Activated CD4-positive, CD25-positive, alpha-beta regulatory T cell treated with anti-CD3 and anti-CD28 coated beads, Interleukin-2, amount 50 U/mL, for 16 hours (primary cell): Measurements from ENCODE around the gene ERFL.
"Not testable (repeated sequence)": the region's sequence is repeated elsewhere in the genome, so short reads cannot be mapped to it uniquely, and the experiment has no call there.

Experiments
- DNase-seq: peaks from one replicate; pipeline ENCODE4 v3.0.0-alpha.2; 2020; ENCODE audit warnings: low read depth, low spot score

Gene ERFL

GRCh38 chr19:41877916-41878905 lies 50.0 kb downstream of the ERFL start:
- no peak for DNase-seq

- DNase-seq = no peak
Observed at GRCh38 chr19:41876847-41877832, 51.1 kb downstream of the ERFL start, which contains the start of gene CD79A. Gene CD79A, plus strand, starts transcription at chr19:41877279. Its CDS starts 26 bp downstream, at chr19:41877305.

GRCh38 chr19:41875973-41876372 lies 52.3 kb downstream of the ERFL start:
- DNase-seq = not testable (repeated sequence)

- no peak for DNase-seq
Observed at GRCh38 chr19:41872775-41873647, 55.2 kb downstream of the ERFL start.

- no peak for DNase-seq
Observed at GRCh38 chr19:41872384-41872774, 55.9 kb downstream of the ERFL start.

GRCh38 chr19:41871573-41872383 lies 56.5 kb downstream of the ERFL start:
- DNase-seq = no peak

GRCh38 chr19:41870401-41870873 lies 57.8 kb downstream of the ERFL start:
- no peak for DNase-seq

- DNase-seq = no peak
Observed at GRCh38 chr19:41869374-41869955, 58.8 kb downstream of the ERFL start.

GRCh38 chr19:41868989-41869300 lies 59.3 kb downstream of the ERFL start:
- no peak for DNase-seq

- DNase-seq = no peak
Observed at GRCh38 chr19:41868120-41868988, 59.9 kb downstream of the ERFL start.

GRCh38 chr19:41866284-41866683 lies 62.0 kb downstream of the ERFL start:
- no peak for DNase-seq

GRCh38 chr19:41864374-41864773 lies 63.9 kb downstream of the ERFL start:
- no peak for DNase-seq

- no peak for DNase-seq
Observed at GRCh38 chr19:41863209-41863931, 64.9 kb downstream of the ERFL start.

- DNase-seq = no peak
Observed at GRCh38 chr19:41862445-41862986, 65.7 kb downstream of the ERFL start.

- DNase-seq = no peak
Observed at GRCh38 chr19:41861846-41862245, 66.4 kb downstream of the ERFL start.

- DNase-seq = no peak
Observed at GRCh38 chr19:41861116-41861768, 67.0 kb downstream of the ERFL start.

- DNase-seq = no peak
Observed at GRCh38 chr19:41860419-41861115, 67.7 kb downstream of the ERFL start.
